GM23338 (cell line): Measurements from ENCODE around the gene OR2AE1. TPM values are rescaled to one million over a fixed set of nuclear protein-coding genes. Genes with fewer than 3 reads are reported as not detected.

Experiments
- ATAC-seq: fragments of 200-7000 bp; cut with Tn5 transposase; 3 replicates; pipeline ENCODE4 v1.9.1; 2020
- DNase-seq: peaks from one replicate; pipeline ENCODE4 v3.0.0-alpha.2; 2015; ENCODE audit warnings: low spot score
- H2AFZ ChIP-seq: fragments of 200-600 bp; sonication (generic); 2 replicates; pipeline ENCODE4 v1.8.0; 2016; ENCODE audit warnings: antibody characterized with exemption, mild to moderate bottlenecking, moderate library complexity
- H3F3A ChIP-seq: fragments of 200-600 bp; sonication (generic); replicated peaks from 2 replicates; pipeline ENCODE4 v1.8.0; 2017; ENCODE audit warnings: antibody characterized with exemption, mixed run types, low read depth
- H3K27ac ChIP-seq: fragments of 200-600 bp; sonication (generic); 2 replicates; pipeline ENCODE4 v1.6.1; 2016; ENCODE audit warnings: low read depth
- H3K27me3 ChIP-seq: fragments of 200-600 bp; sonication (generic); 2 replicates; pipeline ENCODE4 v1.8.0; 2016; ENCODE audit warnings: mild to moderate bottlenecking, mixed run types, moderate library complexity; ENCODE audit not compliant: insufficient read depth
- H3K36me3 ChIP-seq: fragments of 200-600 bp; sonication (generic); 2 replicates; pipeline ENCODE4 v1.8.0; 2016; ENCODE audit warnings: mild to moderate bottlenecking; ENCODE audit not compliant: insufficient read depth
- H3K4me1 ChIP-seq: fragments of 200-600 bp; sonication (generic); 2 replicates; pipeline ENCODE4 v1.8.0; 2016; ENCODE audit warnings: mild to moderate bottlenecking, moderate library complexity; ENCODE audit not compliant: insufficient read depth
- H3K4me2 ChIP-seq: fragments of 200-600 bp; sonication (generic); 2 replicates; pipeline ENCODE4 v1.7.1; 2017; ENCODE audit warnings: mixed run types
- H3K4me3 ChIP-seq: fragments of 200-600 bp; sonication (generic); 2 replicates; pipeline ENCODE4 v1.6.1; 2016; ENCODE audit warnings: mixed run types
- H3K79me2 ChIP-seq: fragments of 200-600 bp; sonication (generic); replicated peaks from 2 replicates; pipeline ENCODE4 v1.8.0; 2017; ENCODE audit warnings: mild to moderate bottlenecking; ENCODE audit not compliant: insufficient read depth
- H3K9me2 ChIP-seq: fragments of 200-600 bp; sonication (generic); 2 replicates; pipeline ENCODE4 v1.8.0; 2017; ENCODE audit not compliant: insufficient read depth
- H4K20me1 ChIP-seq: fragments of 200-600 bp; sonication (generic); replicated peaks from 2 replicates; pipeline ENCODE4 v1.8.0; 2017; ENCODE audit warnings: mild to moderate bottlenecking; ENCODE audit not compliant: insufficient read depth
- H3K27ac Mint-ChIP-seq: 2 replicates; pipeline ENCODE4 v1.8.0; 2020; ENCODE audit warnings: inconsistent platforms, mild to moderate bottlenecking, moderate library complexity, mixed read lengths
- H3K27me3 Mint-ChIP-seq: 3 replicates; pipeline ENCODE4 v1.8.0; 2022; ENCODE audit warnings: low read depth, mild to moderate bottlenecking, moderate library complexity, mixed read lengths, inconsistent platforms; ENCODE audit not compliant: insufficient read depth, poor library complexity
- H3K36me3 Mint-ChIP-seq: 3 replicates; pipeline ENCODE4 v1.8.0; 2021; ENCODE audit warnings: low read depth, mild to moderate bottlenecking, inconsistent platforms, moderate library complexity, mixed read lengths
- H3K4me1 Mint-ChIP-seq: 3 replicates; pipeline ENCODE4 v1.8.0; 2020; ENCODE audit warnings: mild to moderate bottlenecking, inconsistent platforms, mixed read lengths
- H3K4me3 Mint-ChIP-seq: 3 replicates; pipeline ENCODE4 v1.8.0; 2021; ENCODE audit warnings: moderate library complexity, mild to moderate bottlenecking, inconsistent platforms, mixed read lengths
- H3K9me3 Mint-ChIP-seq: 3 replicates; pipeline ENCODE4 v1.8.0; 2020; ENCODE audit warnings: moderate library complexity, mild to moderate bottlenecking, inconsistent platforms, mixed read lengths
- EZH2 ChIP-seq: fragments of 200-600 bp; sonication (generic); IDR thresholded peaks from one replicate; pipeline ENCODE4 v1.8.0; 2017; ENCODE audit warnings: antibody characterized with exemption, mild to moderate bottlenecking, low read depth; ENCODE audit not compliant: unreplicated experiment
- POLR2AphosphoS5 ChIP-seq: IDR thresholded peaks from 2 replicates; pipeline ENCODE4 v1.6.1; 2016; ENCODE audit warnings: antibody characterized with exemption, low read depth
- STAT1 ChIP-seq: IDR thresholded peaks from one replicate; pipeline ENCODE4 v1.6.1; 2016; ENCODE audit warnings: antibody characterized with exemption; ENCODE audit not compliant: unreplicated experiment
- polyA plus RNA-seq: library from polyadenylated mRNA; unstranded; fragments of >200 nt; fragmentation: Nextera tagmentation; extraction: Ambion mirVana; gene quantifications from 2 replicates; pipeline ENCODE4 v1.2.1, GENCODE V29; 2016
- total RNA-seq: library from RNA; depleted of rRNA; stranded (reverse); fragments of >200 nt; shearing (Covaris generic); gene quantifications from 2 replicates; pipeline ENCODE4 v1.2.3, GENCODE V29; 2014
- TF ChIP-seq, protein P1 (sequence below): IDR thresholded peaks from one replicate; pipeline ENCODE4 v1.6.1; 2018; ENCODE audit warnings: antibody characterized with exemption; ENCODE audit not compliant: unreplicated experiment
- TF ChIP-seq, protein P2 (sequence below): IDR thresholded peaks from 2 replicates; pipeline ENCODE4 v1.6.1; 2016; ENCODE audit warnings: antibody characterized with exemption

OR2AE1 gene
- total and polyA plus RNA-seq, 2 experiments from 2014 or later, result not detected

DNA sequence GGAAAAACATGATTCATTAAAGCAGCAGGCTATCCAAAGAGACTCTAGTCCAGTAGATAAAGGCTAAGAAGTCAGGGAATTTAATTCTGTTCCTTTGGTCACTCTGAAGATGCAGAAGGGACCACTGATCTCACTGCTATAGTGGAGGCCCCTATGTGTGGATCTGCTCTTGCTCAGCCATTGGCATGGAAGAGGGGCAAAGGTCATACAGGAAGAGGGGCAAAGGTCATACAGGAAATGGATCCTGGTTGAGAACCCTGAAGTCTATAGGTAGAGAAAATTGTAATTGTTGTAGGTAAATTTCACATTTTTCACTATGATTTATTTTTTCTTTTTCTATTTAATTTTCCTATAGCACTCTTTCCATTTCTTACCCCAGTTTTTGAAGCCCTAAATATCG is 21.6 kb downstream of the OR2AE1 start (continued):
- TF ChIP-seq, protein P1, sequence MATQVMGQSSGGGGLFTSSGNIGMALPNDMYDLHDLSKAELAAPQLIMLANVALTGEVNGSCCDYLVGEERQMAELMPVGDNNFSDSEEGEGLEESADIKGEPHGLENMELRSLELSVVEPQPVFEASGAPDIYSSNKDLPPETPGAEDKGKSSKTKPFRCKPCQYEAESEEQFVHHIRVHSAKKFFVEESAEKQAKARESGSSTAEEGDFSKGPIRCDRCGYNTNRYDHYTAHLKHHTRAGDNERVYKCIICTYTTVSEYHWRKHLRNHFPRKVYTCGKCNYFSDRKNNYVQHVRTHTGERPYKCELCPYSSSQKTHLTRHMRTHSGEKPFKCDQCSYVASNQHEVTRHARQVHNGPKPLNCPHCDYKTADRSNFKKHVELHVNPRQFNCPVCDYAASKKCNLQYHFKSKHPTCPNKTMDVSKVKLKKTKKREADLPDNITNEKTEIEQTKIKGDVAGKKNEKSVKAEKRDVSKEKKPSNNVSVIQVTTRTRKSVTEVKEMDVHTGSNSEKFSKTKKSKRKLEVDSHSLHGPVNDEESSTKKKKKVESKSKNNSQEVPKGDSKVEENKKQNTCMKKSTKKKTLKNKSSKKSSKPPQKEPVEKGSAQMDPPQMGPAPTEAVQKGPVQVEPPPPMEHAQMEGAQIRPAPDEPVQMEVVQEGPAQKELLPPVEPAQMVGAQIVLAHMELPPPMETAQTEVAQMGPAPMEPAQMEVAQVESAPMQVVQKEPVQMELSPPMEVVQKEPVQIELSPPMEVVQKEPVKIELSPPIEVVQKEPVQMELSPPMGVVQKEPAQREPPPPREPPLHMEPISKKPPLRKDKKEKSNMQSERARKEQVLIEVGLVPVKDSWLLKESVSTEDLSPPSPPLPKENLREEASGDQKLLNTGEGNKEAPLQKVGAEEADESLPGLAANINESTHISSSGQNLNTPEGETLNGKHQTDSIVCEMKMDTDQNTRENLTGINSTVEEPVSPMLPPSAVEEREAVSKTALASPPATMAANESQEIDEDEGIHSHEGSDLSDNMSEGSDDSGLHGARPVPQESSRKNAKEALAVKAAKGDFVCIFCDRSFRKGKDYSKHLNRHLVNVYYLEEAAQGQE, result no peak
- TF ChIP-seq, protein P2, sequence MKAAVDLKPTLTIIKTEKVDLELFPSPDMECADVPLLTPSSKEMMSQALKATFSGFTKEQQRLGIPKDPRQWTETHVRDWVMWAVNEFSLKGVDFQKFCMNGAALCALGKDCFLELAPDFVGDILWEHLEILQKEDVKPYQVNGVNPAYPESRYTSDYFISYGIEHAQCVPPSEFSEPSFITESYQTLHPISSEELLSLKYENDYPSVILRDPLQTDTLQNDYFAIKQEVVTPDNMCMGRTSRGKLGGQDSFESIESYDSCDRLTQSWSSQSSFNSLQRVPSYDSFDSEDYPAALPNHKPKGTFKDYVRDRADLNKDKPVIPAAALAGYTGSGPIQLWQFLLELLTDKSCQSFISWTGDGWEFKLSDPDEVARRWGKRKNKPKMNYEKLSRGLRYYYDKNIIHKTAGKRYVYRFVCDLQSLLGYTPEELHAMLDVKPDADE, result no peak
- TF ChIP-seq POLR2AphosphoS5 (no peak), STAT1 (no peak), EZH2 (no peak)

DNA sequence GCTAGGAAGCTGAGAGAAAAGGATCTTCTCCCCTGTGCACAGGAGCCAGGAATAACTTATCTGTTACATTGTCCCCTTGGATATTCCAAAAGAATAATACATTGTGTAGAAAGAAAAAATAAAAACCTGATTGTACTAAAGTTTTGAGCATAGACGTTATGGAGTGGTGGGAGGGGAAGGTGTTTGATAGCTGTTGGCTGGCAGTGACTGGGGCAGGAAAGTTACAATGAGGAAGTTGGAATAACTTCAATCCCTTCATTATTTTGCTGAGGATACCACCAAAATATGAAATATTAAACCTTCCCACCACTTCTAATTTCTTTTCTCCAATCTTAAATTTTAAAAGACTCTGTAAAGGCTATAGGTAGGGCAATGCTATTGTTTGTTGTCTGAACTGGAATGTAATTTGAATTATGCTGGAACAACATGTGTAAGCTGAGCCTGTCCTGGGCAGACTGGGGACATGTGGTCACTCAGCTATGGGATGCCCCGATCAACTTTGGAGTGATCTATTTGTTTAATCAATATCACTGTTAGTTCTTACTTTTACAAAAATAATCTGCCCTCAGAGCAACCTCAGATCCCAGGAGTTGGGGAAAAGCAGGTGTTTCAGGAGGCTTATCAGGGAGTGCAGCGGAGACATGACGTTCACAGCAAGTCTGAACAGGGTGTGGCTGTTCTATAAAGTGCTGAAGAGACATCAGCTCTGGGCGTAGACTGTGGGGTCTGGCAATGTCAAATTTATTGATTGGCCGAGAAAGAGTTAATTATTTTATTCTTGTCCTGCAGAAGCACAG is 28.2 kb downstream of the OR2AE1 start:
- peaks cover 4% of the 10 kb centered on the region; the same call in 1 of the 2 replicates for H3K4me1 ChIP-seq
- no peaks in the 10 kb centered on the region for H3K9me2 ChIP-seq
- no peak overlapping the region for H3K4me2 ChIP-seq
- no peaks in the 10 kb centered on the region for H3F3A ChIP-seq
- no peak overlapping the region for H3K27ac Mint-ChIP-seq
- H3K79me2 ChIP-seq, result no peaks in the 10 kb centered on the region
- H3K36me3 Mint-ChIP-seq, result no peaks in the 10 kb centered on the region
- H3K4me1 Mint-ChIP-seq, result peaks cover 3% of the 10 kb centered on the region
- H3K27me3 Mint-ChIP-seq, result peaks cover 4% of the 10 kb centered on the region
- H3K4me3 Mint-ChIP-seq, result no peak overlapping the region
- no peaks in the 10 kb centered on the region for H3K36me3 ChIP-seq
- H3K27ac ChIP-seq, result no peak overlapping the region
- DNase-seq (no peak), ATAC-seq (no peak)
- H3K9me3 Mint-ChIP-seq, result no peaks in the 10 kb centered on the region
- H2AFZ ChIP-seq, result no peak overlapping the region
- TF ChIP-seq, protein P1, result no peak
- H3K27me3 ChIP-seq, result no peaks in the 10 kb centered on the region
- H3K4me3 ChIP-seq, result no peak overlapping the region
- H4K20me1 ChIP-seq, result no peaks in the 10 kb centered on the region
